Fibroblast of villous mesenchyme (primary cell): ENCODE results near the gene UACA. TPM values are rescaled to one million over a fixed set of nuclear protein-coding genes. Genes with fewer than 3 reads are reported as not detected.
"Not testable (repeated sequence)": the region's sequence is repeated elsewhere in the genome, so short reads cannot be mapped to it uniquely, and the experiment has no call there.

Experiments
- DNase-seq: peaks from one replicate; pipeline ENCODE4 v3.0.0-alpha.2; 2010; ENCODE audit warnings: low read depth
- H3K4me3 ChIP-seq: 2 replicates; pipeline ENCODE4 v1.5.1; 2011; ENCODE audit warnings: low read depth, mild to moderate bottlenecking, low read length
- total RNA-seq: library from RNA; depleted of rRNA; stranded (reverse); fragments of >200 nt; gene quantifications from 2 replicates; pipeline ENCODE4 v1.2.3, GENCODE V29; 2012
- TF ChIP-seq, protein P1 (sequence below): IDR thresholded peaks from 2 replicates; pipeline ENCODE4 v1.5.1; 2012; ENCODE audit warnings: low read depth, mild to moderate bottlenecking, low read length; ENCODE audit not compliant: insufficient read depth

UACA gene
- total RNA-seq, 1 donor: 160 TPM

DNA sequence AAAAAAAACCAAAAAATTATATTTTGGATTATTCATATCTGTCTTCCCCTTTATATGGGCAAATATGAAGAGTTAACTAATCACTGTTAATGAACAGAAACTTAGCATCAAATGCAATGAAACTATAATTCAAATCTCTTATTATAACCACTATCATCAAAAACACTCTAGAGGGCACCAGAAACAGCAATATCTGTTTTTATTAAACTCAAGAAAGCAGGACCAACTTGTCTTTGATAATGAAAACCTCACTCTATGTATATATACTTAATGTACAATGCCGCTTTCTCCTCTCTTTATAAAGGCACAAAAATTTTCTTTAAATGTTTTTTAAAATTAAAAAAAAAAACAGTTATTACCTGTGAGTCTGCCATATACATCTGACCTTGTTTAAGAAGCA, 92.7 kb downstream of the UACA start:
- TF ChIP-seq, protein P1, sequence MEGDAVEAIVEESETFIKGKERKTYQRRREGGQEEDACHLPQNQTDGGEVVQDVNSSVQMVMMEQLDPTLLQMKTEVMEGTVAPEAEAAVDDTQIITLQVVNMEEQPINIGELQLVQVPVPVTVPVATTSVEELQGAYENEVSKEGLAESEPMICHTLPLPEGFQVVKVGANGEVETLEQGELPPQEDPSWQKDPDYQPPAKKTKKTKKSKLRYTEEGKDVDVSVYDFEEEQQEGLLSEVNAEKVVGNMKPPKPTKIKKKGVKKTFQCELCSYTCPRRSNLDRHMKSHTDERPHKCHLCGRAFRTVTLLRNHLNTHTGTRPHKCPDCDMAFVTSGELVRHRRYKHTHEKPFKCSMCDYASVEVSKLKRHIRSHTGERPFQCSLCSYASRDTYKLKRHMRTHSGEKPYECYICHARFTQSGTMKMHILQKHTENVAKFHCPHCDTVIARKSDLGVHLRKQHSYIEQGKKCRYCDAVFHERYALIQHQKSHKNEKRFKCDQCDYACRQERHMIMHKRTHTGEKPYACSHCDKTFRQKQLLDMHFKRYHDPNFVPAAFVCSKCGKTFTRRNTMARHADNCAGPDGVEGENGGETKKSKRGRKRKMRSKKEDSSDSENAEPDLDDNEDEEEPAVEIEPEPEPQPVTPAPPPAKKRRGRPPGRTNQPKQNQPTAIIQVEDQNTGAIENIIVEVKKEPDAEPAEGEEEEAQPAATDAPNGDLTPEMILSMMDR: peak; percentile 19
- no peak for DNase-seq
- H3K4me3 ChIP-seq: no peak overlapping the region

DNA sequence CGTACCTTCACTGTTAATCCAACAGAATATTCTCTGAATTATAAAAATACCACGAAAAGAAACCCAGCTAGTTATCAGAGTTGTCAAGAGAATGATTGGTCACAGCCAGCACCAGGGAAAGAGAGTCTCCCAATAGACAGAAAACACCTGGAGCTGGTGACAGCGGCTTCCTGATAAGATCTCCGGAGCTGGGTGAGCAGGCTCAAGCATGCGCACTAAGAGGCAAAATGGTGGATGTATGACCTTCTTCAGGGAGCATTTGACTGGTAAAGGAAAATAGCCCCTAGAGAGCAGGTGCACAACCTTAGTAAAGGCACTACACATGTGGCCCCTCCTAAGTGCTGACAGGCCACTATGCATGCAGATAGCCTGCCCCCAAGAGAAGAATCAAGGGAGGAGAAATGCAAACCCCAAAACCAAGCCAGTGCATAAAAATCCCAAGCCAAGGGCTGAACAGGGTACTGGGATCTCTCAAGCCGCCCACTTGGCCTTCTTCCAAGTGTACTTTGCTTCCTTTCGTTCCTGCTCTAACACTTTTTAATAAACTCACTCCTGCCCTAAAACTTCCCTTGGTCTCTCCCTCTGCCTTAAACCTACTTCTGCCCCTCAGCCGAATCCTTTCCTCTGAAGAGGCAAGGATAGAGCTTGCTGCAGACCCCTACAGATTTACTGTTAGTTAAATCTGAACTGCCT, 93.2 kb downstream of the UACA start:
- TF ChIP-seq, protein P1: no peak
- H3K4me3 ChIP-seq: no peak overlapping the region
- peak; percentile 50 for DNase-seq

DNA sequence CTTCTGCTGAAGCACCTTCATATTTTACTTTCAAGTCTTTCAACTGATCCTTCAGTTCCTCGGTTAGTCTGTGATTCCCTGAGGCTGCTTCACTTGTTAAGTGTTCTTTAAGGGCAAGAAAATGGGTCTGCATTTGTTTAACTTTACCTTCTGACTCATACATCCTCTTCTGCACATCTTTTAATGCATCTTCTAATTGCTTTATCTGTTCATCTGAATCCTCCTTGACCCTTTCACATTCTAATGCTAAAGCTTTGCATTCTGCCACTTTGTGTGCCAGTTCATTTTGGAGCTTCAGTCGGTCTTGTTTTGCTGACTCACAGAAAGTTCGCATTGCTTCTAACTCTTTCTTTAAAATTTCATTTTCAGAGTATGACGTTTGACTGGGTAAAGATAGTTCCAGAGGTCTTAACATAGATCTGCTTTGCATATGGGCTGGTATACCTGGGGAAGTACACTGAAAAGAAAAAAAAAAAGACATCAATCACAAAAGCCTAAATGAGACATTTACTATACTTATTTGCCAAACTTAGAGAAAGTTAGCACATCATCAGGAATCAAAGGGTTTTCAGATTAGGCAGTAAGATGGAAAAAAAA, 94.3 kb downstream of the UACA start:
- no peak overlapping the region for H3K4me3 ChIP-seq
- TF ChIP-seq, protein P1: no peak
- peak; percentile 10 for DNase-seq

DNA sequence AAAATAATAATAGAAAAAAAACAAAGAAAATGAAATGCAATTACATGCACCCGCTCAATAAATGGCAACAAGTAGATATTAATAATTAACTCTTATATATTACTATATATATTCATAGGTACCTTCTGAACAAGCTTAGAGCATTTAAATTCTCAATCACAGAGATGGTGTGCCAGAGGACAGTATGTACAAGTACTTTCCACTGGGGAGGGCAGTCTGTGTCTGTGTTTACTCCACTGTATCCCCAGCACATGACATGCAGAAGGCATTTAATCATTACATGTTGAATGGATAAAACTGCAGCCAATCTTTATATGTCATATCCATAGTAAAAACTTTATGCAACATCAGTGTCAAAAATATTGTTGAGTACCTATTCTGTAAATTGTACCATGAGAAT, 97.8 kb downstream of the UACA start:
- DNase-seq: no peak
- TF ChIP-seq, protein P1: no peak
- H3K4me3 ChIP-seq: no peak overlapping the region

DNA sequence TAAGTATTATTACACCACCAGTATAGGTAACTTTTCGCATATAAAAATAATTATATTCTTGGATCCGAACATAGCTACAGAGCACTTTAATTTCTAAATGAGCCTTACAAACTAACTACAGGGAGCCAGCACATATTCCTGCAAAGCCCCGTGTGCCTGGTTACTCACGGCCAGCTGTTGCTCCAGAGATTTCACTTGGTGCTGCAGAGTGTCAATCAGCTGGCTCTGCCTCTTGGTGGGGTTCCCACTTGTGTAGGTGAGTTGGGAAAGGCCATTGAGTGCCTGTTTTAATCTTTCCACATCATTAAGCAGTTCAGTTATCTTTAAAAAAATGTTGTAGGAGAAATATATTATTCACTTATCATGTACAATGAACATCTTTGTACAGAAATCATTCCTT, 98.9 kb downstream of the UACA start:
- no peak overlapping the region for H3K4me3 ChIP-seq
- TF ChIP-seq, protein P1: no peak
- DNase-seq: no peak

DNA sequence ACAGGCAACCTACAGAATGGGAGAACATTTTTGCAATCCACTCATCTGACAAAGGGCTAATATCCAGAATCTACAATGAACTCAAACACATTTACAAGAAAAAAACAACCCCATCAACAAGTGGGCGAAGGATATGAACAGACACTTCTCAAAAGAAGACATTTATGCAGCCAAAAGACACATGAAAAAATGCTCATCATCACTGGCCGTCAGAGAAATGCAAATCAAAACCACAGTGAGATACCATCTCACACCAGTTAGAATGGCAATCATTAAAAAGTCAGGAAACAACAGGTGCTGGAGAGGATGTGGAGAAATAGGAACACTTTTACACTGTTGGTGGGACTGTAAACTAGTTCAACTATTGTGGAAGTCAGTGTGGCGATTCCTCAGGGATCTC, 100.3 kb downstream of the UACA start:
- DNase-seq, H3K4me3 ChIP-seq: not testable (repeated sequence)

DNA sequence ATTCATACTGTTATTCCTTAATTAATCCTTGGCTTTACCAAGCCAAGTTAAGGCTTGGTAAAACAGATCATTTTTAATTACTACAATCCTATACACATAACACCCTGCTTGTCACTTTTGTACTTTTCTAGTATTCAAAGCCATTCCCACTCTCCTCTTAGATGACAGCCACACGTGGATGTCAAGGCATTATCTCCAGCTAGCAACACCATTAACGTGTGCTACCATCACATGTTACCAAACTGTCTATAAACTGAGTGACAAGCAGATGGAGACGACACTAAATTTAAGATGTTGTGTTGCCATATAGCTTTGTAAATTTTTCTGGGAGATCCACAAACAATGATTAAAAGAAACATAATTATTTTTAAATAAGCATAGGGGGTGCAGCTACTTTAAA, 103.7 kb downstream of the UACA start:
- DNase-seq: no peak
- TF ChIP-seq, protein P1: no peak
- H3K4me3 ChIP-seq: no peak overlapping the region
